ENCODE measurements around the gene STRN3.
A peak's percentile ranks its signal among the peaks of the same experiment; 100 is the strongest.

Gene STRN3

DNA sequence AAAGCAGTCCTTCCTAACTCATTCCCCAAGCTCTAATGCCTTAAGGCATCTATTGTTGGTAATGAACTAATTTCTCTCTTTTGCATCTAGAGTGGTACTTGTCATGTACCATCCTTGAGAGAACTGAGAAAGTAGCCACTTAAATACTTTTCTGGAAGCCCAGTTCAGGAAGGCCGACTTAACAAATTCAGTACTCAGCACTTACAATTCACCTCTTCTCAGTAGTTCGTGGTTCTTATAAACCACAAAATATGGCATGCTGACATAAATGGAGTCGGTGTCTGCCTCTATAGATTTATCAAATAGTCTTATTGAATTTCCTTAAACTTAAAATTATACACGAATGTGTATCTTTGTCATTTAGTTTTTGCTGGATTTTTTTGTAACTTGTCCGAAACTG lies 161.2 kb downstream of the STRN3 start:
- DNase-seq: no peak

DNA sequence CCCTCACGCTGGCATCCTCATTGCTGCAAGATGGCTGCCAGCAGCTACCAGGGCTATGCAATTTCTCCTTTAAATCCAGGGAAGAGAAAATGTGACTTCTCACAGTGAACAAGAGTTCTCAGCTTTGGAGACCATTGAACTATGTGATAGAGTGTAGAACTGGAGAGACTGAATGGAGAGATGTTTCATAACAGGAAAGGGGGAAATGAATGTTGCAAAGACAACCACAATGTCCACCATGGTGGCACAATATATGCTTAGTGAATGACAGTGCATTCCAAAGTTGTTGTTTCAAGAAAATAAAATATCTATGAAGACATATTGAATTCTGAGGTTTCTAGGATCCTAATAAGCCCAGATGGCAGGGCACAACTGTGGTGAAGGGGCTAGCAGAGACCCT lies 165.0 kb downstream of the STRN3 start:
- DNase-seq: no peak

DNA sequence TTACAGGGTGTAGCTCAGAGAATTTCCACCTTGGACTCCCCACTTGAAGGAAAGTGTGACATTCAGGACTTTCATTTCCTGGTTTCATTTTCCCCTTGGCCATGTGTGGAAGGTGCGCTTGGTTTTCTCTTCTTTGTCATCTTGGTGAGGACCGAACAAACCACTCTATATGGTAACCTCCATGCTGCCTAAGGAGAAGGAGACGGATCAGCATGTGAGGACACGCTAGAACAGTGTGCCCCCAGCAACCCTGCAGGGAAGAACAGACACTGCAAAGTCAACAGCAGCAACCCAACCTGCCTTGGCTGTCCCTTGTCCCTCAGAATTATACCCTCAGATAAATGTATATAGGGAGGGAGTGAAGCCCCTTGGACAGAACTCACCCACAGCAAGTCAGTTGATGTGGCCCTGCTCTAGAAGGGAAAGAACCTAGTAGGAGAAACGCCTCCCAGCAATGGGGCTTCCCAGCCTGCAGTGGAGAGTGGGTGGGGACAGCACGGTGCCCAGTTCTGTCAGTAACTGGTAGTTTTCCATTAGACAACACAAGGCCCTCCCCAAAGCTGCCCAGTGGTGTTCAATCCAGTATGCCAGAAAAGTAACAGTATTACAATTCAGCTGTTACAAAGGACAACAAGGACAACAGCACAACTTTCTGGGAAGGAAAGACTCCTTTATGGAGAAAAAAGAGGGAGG lies 170.7 kb downstream of the STRN3 start:
- DNase-seq: peak; percentile 43

DNA sequence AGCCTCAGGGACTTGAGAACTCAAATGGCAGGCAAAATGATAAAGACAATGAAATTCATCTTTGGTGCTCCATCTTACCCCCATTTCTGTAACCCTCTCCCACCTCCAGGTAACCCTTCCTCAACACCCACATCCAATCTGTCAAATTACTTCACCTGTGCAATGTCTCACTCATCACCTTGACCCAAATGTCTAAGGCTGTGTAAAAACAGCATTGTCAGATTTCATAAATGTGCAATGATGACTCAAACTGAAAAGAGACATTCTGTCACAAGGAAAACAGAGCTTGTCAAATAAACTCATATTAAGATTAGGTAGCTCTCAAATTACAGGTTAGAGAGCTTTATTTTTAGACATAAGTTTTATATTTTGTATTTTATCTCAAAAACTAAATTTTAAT lies 171.7 kb downstream of the STRN3 start:
- DNase-seq: no peak

DNA sequence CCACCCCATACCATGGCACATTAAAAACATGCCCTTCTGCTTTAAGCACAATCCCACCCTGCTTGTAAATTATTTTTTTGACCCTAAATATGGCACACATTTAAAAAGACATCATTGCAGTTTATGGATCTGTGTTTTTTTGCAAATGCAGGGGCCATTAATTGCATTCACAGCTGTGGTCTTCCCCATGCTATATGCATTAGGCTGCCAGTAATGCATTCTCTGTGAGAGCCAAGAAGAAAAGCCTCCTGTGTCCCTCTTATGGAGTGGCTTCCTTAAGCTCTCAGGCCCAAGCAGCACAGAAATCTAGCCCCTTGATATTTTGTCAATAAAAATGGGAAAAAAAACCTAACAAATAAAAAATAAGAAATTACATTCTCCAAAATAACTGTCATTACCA lies 172.2 kb downstream of the STRN3 start:
- no peak for DNase-seq

DNA sequence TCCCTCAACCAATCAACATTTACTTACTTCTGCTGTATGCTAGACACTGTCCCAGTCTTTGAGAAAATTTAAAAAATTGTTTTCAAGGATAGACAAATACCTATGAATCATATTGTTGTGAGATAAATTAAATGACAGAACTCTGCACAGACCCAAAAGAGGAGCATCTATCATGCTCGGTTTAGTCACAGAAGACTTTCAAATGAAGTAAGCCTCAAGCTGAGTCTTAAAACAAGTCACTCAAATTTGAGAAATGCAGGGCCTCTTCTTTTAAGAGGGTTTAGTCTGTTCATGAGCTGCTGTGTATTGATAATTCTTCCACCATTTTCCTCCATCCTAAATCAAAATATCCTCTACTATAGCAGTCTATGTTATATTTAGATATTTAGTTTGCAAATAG lies 176.2 kb downstream of the STRN3 start:
- DNase-seq: no peak

DNA sequence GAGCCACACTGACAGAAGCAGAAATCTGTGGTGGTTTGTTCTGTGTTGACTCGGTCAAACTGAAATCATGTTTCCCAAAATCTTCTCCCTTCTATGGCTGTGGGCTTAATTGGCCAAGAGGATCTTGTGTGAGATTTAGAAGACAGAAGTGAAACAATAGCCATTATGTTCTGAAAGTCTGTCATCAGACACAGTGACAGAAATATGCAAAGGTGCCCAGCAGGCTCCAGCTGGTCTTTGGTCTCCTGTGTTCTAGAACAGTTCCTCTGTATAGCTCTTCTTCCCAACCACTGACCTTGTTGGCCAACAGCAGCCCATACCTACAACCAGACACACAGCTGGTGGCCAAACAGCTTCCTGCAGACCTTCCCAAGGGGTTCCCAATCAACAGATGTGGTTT lies 176.8 kb downstream of the STRN3 start:
- DNase-seq: no peak

DNA sequence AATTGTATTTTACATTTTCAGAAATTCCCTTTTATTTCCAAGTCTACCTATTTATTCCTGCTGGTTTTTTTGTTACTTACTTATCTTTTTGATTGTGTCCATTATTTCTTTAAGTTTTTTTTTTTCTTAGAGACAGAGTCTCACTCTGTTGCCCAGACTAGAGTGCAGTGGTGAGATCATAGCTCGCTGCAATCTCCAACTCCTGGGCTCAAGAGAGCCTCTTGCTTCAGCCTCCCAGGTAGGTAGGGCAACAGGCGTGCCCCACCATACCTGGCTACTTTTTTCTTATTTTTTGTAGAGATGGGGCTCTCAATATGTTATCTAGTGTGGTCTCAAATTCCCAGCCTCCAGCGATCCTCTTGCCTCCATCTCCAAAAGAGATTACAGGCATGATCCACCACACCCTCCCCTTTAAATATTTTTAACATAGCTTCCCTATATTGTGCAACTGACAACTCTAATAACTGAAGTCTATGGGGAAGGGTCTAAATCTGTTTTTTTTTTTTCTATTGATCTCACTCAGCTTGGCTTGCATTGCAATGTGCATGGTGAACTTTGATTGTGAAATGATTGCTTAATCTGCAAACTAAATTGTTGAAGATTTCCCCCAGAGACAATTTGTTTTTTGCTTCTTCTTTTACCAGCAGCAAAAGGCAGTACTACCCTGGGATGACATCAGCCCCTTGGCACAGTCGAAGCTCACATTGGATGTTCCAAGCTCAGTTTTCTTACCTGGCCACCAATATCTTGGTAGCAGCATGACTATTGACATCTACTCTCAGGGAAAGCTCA lies 177.5 kb downstream of the STRN3 start:
- DNase-seq: no peak
